UCSD-AML1 (cell line): ENCODE measurements around the gene SETD1B.
"Not testable (repeated sequence)": the region's sequence is repeated elsewhere in the genome, so short reads cannot be mapped to it uniquely, and the experiment has no call there.

Experiments used
- DNase-seq: peaks from one replicate; lab custom pipeline; 2025; ENCODE audit not compliant: unreplicated experiment; lab: John Stamatoyannopoulos, UW

Gene SETD1B

GRCh38 chr12:121849665-121850064, 45.9 kb downstream of the SETD1B start:
- DNase-seq: no peak

GRCh38 chr12:121852392-121852791, 48.6 kb downstream of the SETD1B start:
- not testable (repeated sequence) for DNase-seq

- no peak for DNase-seq
Measured at GRCh38 chr12:121857322-121858246, 53.8 kb downstream of the SETD1B start.

- no peak for DNase-seq
Measured at GRCh38 chr12:121858318-121858661, 54.5 kb downstream of the SETD1B start.

- DNase-seq: no peak
Measured at GRCh38 chr12:121858662-121859572, 55.1 kb downstream of the SETD1B start, which contains the start of gene HPD. HPD (minus strand) TSS chr12:121858859; CDS start chr12:121858823, 36 bp downstream.

- no peak for DNase-seq
Measured at GRCh38 chr12:121860257-121860656, 56.4 kb downstream of the SETD1B start.

GRCh38 chr12:121860699-121861098, 56.9 kb downstream of the SETD1B start:
- DNase-seq: not testable (repeated sequence)

GRCh38 chr12:121861636-121862254, 57.9 kb downstream of the SETD1B start:
- no peak for DNase-seq

GRCh38 chr12:121866331-121866730, 62.5 kb downstream of the SETD1B start:
- DNase-seq: no peak

GRCh38 chr12:121869229-121869628, 65.4 kb downstream of the SETD1B start:
- not testable (repeated sequence) for DNase-seq

- DNase-seq: no peak
Measured at GRCh38 chr12:121871467-121871866, 67.7 kb downstream of the SETD1B start.

- no peak for DNase-seq
Measured at GRCh38 chr12:121872546-121873215, 68.9 kb downstream of the SETD1B start.

- no peak for DNase-seq
Measured at GRCh38 chr12:121873216-121873569, 69.4 kb downstream of the SETD1B start.

- no peak for DNase-seq
Measured at GRCh38 chr12:121874071-121874470, 70.3 kb downstream of the SETD1B start.

GRCh38 chr12:121875582-121875981, 71.8 kb downstream of the SETD1B start:
- no peak for DNase-seq

GRCh38 chr12:121876080-121876447, 72.3 kb downstream of the SETD1B start:
- not testable (repeated sequence) for DNase-seq
